GM19468 (cell line): Measurements from ENCODE around the gene SLC10A6.

Experiments
- ATAC-seq: cut with Tn5 transposase; IDR thresholded peaks from one replicate; pipeline ENCODE4 v1.9.1; 2021; ENCODE audit warnings: mild to moderate bottlenecking, moderate library complexity, moderate number of reproducible peaks; ENCODE audit not compliant: unreplicated experiment; ENCODE audit errors: extremely low read depth

SLC10A6 gene

GRCh38 chr4:86853209-86853608, 4.0 kb upstream of the SLC10A6 start:
- no peak for ATAC-seq

- no peak for ATAC-seq
These were observed 1.0 kb downstream of the SLC10A6 start for GRCh38 chr4:86848136-86848535.

- no peak for ATAC-seq
These were observed 1.6 kb downstream of the SLC10A6 start for GRCh38 chr4:86847571-86847970.

GRCh38 chr4:86846921-86847320, 2.3 kb downstream of the SLC10A6 start:
- no peak for ATAC-seq

GRCh38 chr4:86845593-86845992, 3.6 kb downstream of the SLC10A6 start:
- no peak for ATAC-seq

- ATAC-seq: no peak
These were observed 7.9 kb downstream of the SLC10A6 start for GRCh38 chr4:86841309-86841708.

- no peak for ATAC-seq
These were observed 8.3 kb downstream of the SLC10A6 start for GRCh38 chr4:86840858-86841257.

- no peak for ATAC-seq
These were observed 11.3 kb downstream of the SLC10A6 start for GRCh38 chr4:86837691-86838503.

- ATAC-seq: no peak
These were observed 13.5 kb downstream of the SLC10A6 start for GRCh38 chr4:86835677-86836076.

GRCh38 chr4:86834901-86835300, 14.3 kb downstream of the SLC10A6 start:
- ATAC-seq: no peak

- ATAC-seq: no peak
These were observed 15.6 kb downstream of the SLC10A6 start for GRCh38 chr4:86833615-86834014.

GRCh38 chr4:86831262-86832130, 17.7 kb downstream of the SLC10A6 start:
- no peak for ATAC-seq

- no peak for ATAC-seq
These were observed 23.7 kb downstream of the SLC10A6 start for GRCh38 chr4:86825511-86825910.

GRCh38 chr4:86822136-86822535, 27.0 kb downstream of the SLC10A6 start:
- no peak for ATAC-seq

- ATAC-seq: no peak
These were observed 28.0 kb downstream of the SLC10A6 start for GRCh38 chr4:86821151-86821550.

GRCh38 chr4:86819561-86819960, 29.6 kb downstream of the SLC10A6 start:
- no peak for ATAC-seq

- no peak for ATAC-seq
These were observed 30.3 kb downstream of the SLC10A6 start for GRCh38 chr4:86818841-86819240.

GRCh38 chr4:86818211-86818610, 31.0 kb downstream of the SLC10A6 start:
- ATAC-seq: no peak

- no peak for ATAC-seq
These were observed 32.5 kb downstream of the SLC10A6 start for GRCh38 chr4:86816501-86817273.

- ATAC-seq: no peak
These were observed 33.5 kb downstream of the SLC10A6 start for GRCh38 chr4:86815653-86816052.

- ATAC-seq: no peak
These were observed 38.3 kb downstream of the SLC10A6 start for GRCh38 chr4:86810847-86811246.
